Measurements from ENCODE around the gene ZDHHC13. TPM values are rescaled to one million over a fixed set of nuclear protein-coding genes. Genes with fewer than 3 reads are reported as not detected.

Gene ZDHHC13, protein sequence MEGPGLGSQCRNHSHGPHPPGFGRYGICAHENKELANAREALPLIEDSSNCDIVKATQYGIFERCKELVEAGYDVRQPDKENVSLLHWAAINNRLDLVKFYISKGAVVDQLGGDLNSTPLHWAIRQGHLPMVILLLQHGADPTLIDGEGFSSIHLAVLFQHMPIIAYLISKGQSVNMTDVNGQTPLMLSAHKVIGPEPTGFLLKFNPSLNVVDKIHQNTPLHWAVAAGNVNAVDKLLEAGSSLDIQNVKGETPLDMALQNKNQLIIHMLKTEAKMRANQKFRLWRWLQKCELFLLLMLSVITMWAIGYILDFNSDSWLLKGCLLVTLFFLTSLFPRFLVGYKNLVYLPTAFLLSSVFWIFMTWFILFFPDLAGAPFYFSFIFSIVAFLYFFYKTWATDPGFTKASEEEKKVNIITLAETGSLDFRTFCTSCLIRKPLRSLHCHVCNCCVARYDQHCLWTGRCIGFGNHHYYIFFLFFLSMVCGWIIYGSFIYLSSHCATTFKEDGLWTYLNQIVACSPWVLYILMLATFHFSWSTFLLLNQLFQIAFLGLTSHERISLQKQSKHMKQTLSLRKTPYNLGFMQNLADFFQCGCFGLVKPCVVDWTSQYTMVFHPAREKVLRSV
- 5.9 TPM for total RNA-seq
- long read RNA-seq, partial matches to known transcripts, result 0 of 6 reads
- long read RNA-seq, other reads (novel, unspliced or antisense), result 0 of 6 reads

DNA sequence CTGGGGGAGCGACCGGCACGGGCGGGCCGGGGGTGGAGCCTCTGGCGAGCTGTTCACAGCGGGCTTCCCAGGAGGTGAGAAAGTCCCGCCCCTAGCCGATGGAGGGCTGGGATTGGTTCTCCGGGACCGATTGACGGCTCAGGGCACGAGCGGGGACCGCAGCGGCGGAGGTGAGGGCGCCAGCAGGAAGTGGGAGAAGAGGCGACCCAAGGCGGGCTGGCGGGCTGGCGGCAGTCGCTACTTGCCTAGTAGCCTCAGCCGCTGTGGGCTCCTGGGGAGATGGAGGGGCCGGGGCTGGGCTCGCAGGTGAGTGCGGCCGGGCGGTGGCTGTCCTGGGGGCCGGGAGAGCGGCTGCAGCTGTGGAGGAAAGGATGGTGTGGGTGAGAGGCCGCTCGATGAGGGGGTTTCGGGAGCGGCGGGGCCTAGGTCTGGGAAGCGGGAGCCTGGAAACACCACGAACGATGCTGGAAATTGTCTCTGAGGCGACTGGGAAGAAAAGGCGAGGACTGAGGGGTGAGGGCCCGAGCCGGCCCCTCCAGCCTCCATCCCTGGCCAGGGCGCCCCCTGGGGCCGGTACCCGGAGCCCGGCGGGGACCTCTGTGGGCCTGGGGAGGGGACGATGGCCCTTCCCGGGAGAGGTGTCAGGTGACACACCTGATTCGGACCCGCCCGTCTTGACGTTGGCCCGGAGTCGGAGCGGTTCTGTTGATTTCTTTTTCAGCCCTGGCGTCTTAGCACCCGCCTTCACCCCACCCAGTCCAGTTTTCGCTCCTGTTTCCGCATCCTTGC, at the start of gene ZDHHC13:
TSS of gene ZDHHC13 (plus strand) at position 198 of the 789 bp plus-strand sequence. CDS start at position 280, 82 bp downstream.
- intact Hi-C loops (cut with micrococcal nuclease), result no loop called here
- DNase-seq (peak; percentile 96), ATAC-seq (peak; percentile 100)

DNA sequence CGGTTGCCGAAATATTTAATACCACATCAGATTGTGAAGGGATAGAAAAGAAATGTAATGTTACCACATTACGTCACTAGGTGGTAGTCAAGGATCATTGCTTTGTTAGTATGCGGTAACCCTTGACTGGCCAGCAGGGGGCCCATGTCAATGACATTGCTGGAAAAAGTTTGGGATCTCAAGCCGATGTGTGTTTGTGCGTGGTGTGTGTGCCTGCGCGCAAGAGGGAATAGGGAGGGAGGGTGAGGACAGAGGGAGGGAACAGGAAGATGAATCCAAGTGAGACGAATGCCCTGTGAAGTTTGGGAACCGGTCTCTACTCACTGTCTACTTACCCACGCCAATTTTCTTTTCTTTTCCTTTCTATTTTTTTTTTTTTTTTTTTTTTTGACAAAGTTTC, 45.7 kb upstream of the ZDHHC13 start:
- peak; percentile 93 for ATAC-seq
- intact Hi-C loops (cut with micrococcal nuclease), result no loop called here

DNA sequence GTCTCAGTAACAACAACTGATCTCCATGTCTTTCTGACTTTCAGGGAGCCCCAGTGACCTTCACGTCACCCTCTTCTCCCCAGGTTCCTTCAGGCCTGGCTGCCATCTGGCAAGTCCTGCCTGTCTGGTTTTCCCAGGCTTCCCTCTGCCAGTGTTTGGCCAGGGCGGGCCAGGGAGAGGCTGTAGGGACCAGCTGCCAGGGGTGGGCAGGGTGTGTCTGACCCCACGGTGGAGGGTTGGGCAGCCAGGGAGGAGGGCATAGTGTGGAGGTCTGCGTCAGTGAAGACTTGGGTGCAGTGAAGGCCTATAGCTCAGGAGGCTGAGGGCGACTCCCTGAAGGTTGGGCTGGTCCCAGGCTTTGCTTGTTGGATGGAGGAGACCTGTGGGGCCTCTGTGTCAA, 44.5 kb upstream of the ZDHHC13 start:
- DNase-seq (no peak), ATAC-seq (no peak)
- intact Hi-C loops (cut with micrococcal nuclease), result no loop called here

More for the DNA sequence above, 45.7 kb upstream of the ZDHHC13 start:
- peak; percentile 73 for DNase-seq

DNA sequence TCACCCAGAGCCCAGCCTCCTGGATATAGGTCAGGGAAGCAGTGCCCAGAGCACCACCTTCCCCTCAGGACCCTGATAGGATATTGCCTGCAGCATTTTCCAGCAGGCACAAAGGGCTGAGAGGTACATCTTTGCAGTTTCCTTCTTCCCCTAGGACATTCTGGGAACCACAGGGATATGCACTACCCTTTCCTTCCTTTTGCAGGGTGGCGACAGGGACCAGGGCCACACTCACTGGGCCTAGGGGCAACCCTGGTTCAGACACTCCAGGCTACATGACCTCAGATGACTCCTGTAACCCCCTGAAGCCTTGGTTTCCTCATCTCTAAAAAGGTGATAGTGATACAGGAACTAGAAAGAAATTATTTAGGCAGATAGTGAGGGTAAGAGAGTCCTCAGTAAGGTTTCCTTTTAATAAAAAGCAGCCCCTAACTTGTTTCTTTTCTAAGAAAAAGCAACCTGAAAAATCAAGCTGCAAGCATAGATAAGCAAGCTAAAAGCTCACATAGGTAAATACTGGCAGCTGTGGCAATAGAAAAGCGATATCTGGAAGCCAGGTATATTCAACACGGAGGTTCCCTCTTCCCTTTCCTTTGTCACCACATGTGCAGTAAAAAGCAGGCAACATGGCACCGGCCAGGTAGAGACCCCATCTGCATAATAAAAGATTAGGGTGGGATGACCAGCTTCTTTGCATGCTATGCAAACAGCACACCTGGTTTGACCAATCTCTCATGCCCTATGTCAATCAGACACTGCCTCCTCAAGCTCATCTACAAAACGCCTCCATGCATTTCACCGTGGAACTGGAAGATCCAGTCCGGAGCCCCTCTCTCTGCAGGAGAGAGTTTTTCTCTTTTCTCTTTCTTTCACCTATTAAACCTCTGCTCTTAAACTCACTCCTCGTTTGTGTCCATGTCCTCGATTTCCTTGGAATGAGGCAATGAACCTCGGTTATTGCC, 43.2 kb upstream of the ZDHHC13 start:
- intact Hi-C loops (cut with micrococcal nuclease), result no loop called here
- ATAC-seq (no peak), DNase-seq (no peak)

DNA sequence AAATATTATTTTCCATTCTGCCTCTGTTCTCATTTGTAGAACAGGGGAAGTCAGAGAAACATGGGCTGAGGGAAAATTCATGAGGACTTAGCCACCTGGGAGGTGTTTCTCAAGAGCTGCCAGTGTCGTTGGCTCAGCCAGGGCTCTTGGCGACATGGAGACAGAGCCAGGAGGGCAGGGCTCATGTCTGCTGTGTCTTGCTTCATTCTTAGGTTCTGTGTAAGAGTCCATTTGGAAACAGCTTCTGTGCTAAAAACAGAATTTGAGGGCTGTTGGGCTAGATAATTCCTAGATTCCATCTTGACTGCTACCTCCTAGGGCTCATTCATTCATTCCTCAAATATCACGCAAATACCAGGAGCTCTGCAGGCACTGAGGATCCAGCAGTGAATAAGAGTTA, 41.3 kb upstream of the ZDHHC13 start:
- DNase-seq (no peak), ATAC-seq (no peak)
- intact Hi-C loops (cut with micrococcal nuclease), result no loop called here

DNA sequence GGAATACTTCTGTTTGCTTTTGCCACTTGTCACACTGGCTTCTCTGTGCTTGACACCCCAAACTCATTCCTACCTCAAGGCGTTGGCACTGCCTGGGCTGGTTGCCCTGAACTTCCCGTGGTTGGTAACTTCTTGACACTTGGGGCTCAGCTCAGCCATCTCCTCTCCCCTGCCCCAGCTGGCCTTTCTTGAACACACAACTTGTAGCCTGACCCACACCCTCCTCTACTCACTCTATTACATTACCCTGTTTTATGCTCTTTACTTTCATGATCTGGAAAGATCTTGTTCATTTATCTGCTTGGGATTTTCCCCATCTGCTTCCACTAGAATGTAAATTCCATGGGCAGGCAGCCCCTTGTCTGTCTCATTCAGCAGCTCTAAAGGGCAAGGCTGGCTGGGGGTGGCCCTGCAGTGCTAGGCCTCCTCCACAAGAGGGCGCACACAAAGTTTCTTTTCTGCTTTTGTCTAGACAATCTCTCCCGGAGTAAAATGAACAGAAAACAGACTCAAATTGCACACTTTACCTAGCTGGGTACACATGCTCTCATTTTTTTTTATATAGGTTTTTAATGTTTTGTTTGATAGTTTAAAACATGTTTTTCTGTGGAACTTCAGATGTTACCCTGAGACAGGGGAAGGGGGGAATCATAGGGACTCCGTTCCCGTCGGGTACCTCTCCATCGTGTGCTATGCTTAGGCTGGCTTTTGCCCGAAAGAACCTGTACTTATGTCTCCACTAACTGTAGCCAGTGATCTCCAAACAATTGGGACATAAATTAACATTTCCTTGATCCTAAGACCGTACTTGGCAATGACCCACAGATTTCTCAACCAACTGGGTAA, 40.0 kb upstream of the ZDHHC13 start:
- DNase-seq, result peak; percentile 46
- peak; percentile 80 for ATAC-seq
- intact Hi-C loops (cut with micrococcal nuclease), result no loop called here

DNA sequence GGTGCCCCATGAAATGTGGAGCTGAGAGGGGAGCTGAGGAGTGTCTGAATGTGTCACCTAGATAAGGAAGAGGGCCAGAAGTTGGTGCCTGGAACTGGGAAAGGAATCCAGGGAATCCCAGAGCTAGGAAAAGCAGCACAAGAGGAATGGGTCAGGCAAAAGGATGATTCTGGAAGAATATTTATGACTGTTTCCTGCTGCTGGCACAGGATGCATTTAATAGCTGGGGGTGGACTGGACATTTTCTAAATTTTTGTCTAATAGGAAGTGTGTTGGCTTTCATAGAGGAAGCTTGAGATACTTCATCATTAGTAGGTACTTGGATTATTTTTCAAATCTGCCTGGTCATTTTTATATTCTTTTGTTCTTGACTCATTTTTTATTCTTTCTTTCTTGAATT, 39.0 kb upstream of the ZDHHC13 start:
- DNase-seq, result no peak
- intact Hi-C loops (cut with micrococcal nuclease), result no loop called here
- no peak for ATAC-seq

DNA sequence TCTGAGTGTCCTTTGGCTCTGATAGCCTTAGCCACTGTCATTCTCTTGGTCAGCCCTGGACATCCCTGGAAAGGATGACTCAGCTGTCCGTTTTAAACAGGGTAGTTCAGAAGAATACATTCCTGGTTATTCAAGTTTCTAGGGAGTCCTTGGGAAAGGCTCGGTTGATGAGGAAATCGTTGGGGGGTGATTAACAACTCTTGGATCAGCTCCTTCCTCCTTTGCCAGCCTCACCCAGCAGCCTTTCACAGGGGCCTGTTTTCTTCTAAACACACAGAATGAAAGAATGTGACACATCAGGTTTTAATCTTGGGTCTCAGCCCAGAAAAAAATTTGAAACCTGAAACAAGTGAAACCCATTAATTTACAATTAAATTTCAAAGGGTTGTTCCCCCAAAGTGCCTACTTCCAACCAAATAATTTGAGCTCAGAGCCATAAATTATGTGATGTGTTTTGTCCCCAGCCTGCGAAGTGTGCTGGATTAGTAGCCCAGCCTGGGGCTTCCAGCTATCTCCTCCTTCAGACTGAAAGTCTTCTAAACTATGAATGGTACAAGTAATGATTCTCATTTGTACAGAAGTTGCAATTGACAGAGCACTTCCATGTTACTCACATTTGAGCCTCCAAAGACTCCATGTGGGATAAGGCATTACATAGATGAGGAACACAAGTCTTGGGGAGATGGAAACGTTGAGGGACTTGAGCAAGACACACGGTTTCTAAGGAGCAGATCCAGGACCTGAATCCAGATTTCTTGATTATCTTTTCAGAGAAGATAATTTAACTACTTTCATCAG, 37.1 kb upstream of the ZDHHC13 start:
- ATAC-seq (no peak), DNase-seq (no peak)
- intact Hi-C loops (cut with micrococcal nuclease), result no loop called here

DNA sequence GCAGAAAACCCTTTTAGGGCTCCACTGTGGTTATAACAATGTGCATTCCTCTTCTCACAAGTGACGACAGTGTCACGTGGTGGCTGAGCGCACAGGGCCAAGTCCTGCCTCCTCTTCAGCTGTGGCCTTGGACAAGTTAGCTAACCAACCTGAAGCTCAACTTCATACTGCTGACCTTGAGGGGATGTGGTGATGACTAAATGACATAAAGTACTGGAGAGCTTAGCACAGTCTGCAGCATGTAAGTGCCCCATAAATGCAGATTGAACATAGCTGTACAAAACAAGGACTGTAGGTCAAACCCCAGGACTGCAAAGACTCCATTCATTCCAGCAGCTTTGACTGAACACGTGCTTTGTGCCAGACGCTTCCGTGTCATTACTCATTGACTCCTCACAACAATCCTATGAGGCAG, 36.4 kb upstream of the ZDHHC13 start:
- ATAC-seq, result peak; percentile 45
- peak; percentile 28 for DNase-seq
- intact Hi-C loops (cut with micrococcal nuclease), result no loop called here

DNA sequence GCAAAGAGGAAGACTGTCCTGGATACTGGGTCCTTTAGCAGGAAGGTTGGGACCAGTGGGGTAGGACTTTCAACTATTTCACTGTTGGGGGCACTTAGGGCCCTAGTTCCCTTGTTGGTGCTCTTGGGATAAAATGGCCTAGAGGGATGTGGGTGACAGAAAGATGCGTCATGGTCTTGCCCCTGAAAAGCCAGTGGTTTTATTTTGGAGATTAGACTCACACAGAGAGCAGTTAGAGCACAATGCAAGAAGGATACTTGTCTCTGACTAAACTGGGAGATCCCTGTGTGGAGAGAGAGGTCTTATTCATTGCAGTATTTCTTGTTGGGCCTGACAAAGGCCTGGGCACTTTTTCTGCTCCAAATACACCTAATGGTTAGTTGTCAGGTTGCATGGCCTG, 33.8 kb upstream of the ZDHHC13 start:
- DNase-seq (no peak), ATAC-seq (no peak)
- intact Hi-C loops (cut with micrococcal nuclease), result no loop called here

DNA sequence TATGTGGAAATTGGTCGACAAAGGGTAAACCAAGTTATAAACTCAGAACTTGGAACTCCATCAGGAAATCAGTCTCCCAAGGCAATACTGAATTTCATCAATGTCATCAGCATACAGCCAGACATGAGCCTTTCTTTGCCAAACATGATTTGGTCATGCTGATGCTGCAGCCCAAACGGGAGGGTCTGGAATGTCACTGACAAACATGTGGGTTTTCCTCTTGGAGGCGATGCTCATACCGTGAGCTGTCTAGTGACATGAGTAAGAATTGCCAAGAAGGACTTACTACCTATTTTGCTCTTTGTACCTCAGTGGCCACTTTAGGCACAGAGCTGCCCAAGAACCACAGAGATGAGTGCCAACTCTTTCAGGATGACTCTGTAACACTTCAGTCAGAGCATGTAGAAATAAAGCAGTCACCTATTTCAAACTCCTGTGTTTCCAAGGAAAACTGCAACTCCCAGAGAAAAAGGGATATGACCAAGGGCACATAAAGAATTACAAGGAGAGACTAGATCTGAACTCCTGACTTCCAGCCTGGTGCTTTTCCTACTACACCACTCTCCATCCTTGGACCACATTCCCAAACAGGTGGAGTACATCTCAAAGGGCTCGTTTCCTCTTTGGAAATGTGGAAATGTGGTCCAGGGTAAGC, 32.2 kb upstream of the ZDHHC13 start:
- ATAC-seq (no peak), DNase-seq (no peak)
- intact Hi-C loops (cut with micrococcal nuclease), result no loop called here

DNA sequence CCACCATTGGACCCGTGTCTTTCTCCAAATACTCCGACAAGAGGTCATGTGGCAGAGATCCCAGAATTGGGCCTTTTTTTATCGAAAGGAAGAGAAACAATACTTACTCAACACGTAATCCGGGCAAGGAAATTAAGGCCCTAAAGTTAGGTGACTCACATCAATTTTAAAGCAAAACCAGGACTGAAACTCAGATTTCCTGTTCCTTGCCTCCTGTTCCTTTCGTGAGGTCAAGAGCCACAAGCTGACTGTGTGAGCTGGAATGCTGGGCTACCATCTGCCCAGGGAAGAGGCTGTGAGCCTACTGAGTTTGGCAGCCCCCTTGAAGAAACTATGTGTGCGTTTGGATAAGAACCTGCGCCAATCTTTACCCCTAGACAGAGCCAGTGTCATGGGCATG, 29.3 kb upstream of the ZDHHC13 start:
- intact Hi-C loops (cut with micrococcal nuclease), result no loop called here
- no peak for DNase-seq
- ATAC-seq, result no peak

DNA sequence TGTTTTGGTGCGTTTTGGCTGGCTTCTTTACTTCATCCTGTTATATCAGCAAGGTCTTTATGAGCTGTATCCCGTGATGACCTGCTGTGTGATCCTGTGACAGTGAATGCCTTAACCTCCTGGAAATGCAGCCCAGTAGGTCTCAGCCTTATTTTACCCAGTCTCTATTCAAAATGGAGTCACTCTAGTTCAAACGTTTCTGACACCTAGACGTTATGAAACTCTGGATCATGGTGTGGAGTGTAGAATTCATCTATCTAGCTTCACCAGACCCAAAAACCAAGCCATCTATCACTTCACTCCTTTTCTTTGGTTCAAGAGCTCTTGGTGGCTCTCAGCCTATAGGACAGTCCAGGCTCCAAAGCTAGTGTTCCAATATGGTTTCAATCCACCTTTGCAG, 28.2 kb upstream of the ZDHHC13 start:
- no peak for ATAC-seq
- intact Hi-C loops (cut with micrococcal nuclease), result no loop called here

DNA sequence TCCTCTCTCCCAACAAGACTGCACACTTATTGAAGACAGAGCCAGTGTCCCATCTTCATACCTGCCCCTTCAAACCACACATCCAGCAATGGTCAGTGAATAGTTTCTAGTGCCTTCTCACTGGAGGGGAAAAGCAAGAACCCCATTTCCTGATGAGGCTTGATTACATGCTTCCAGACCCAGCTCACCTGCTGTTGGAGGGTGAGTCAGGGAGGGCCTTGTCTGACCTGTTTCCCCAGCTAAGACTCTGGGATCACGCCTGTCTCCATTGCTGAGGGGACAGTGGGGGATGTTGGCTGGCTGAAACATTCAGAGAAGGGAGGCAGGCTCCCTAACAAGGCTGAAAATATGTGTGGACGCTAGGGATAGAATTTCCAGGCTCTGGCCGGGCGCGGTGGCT, 27.5 kb upstream of the ZDHHC13 start:
- intact Hi-C loops (cut with micrococcal nuclease), result no loop called here

More for the DNA sequence above, 28.2 kb upstream of the ZDHHC13 start:
- no peak for DNase-seq

DNA sequence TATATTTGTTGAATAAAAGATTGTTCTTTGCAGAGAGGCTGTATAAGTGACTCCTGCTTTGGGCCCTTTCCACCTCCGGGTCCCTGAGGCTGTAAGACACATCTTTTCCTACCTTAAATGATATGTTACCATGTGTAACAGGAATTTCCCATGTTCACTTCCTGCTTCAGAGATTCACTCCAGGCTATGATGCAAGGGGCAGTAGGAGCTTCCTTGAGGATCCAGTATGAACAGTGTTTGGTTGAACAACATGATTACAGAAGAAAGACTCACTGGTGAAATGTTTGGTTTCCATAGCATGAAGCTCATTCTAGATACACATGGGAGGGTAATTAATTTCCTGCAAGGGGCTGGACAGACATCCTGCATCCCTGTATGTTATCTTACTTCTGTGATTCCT, 25.6 kb upstream of the ZDHHC13 start:
- intact Hi-C loops (cut with micrococcal nuclease), result no loop called here
- ATAC-seq, result no peak
- DNase-seq, result no peak

More for the DNA sequence above, 27.5 kb upstream of the ZDHHC13 start:
- DNase-seq (no peak), ATAC-seq (no peak)

DNA sequence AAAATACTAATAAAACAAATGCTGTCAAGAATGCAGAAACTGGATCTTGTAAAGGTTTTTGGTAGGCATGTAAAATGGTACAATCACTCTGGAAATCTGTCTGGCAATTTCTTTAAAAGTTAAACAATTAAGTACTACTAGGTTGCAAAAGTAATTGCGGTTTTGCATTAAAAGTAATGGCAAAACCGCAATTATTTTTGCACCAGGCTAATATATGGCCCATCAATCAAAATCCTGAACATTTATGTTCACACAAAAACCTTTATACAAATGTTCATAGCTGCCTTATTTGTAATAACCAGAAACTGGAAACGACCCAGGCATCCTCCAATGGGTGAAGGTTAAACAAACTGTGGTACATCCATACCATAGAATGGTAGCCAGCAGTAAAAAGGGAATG, 24.6 kb upstream of the ZDHHC13 start:
- DNase-seq, result no peak
- no peak for ATAC-seq
- intact Hi-C loops (cut with micrococcal nuclease), result no loop called here

DNA sequence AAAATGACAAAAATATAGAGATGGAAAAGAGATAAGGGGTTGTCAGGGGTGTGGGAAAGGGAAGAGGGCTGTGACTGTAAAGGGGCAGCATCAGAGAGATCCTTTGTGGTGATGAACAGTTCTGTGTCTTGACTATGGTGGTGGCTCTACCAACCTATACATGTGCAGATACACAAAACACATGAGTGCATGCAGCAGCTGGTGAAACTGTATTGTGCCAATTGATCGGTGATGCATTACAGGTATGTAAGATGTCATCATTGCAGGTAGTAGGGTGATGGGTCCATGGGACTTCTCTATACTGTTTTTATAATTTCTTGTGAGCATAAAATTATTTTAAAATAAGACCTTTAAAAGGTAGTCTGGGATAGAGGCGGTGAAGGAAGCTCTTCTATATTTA, 24.1 kb upstream of the ZDHHC13 start:
- DNase-seq (no peak), ATAC-seq (no peak)
- intact Hi-C loops (cut with micrococcal nuclease), result no loop called here

All from left ventricle myocardium superior (tissue), 1 donor.